Memory B cell (primary cell): ENCODE measurements around the gene FNIP2.

Source experiments
- ATAC-seq: fragments of 150-1000 bp; cut with Tn5 transposase; 2 replicates; pipeline ENCODE4 v1.10.0; 2021; ENCODE audit warnings: low read depth, mild to moderate bottlenecking, moderate library complexity
- DNase-seq, 2 donors: peaks; one replicate each; pipeline ENCODE4 v3.0.0; 2022; ENCODE audit warnings: low spot score in 2 of 2
- H3K27ac Mint-ChIP-seq: one replicate; pipeline ENCODE4 v1.8.0; 2022; ENCODE audit warnings: mild to moderate bottlenecking, moderate library complexity, mixed read lengths
- H3K27me3 Mint-ChIP-seq: one replicate; pipeline ENCODE4 v1.8.0; 2022; ENCODE audit warnings: mixed read lengths
- H3K36me3 Mint-ChIP-seq: one replicate; pipeline ENCODE4 v1.8.0; 2022; ENCODE audit warnings: mild to moderate bottlenecking, mixed read lengths
- H3K4me1 Mint-ChIP-seq: one replicate; pipeline ENCODE4 v1.8.0; 2022; ENCODE audit warnings: mixed read lengths
- H3K4me3 Mint-ChIP-seq: one replicate; pipeline ENCODE4 v1.8.0; 2022; ENCODE audit warnings: mild to moderate bottlenecking, moderate library complexity, mixed read lengths
- H3K9me3 Mint-ChIP-seq: one replicate; pipeline ENCODE4 v1.8.0; 2022; ENCODE audit warnings: mixed read lengths

The FNIP2 gene

DNA sequence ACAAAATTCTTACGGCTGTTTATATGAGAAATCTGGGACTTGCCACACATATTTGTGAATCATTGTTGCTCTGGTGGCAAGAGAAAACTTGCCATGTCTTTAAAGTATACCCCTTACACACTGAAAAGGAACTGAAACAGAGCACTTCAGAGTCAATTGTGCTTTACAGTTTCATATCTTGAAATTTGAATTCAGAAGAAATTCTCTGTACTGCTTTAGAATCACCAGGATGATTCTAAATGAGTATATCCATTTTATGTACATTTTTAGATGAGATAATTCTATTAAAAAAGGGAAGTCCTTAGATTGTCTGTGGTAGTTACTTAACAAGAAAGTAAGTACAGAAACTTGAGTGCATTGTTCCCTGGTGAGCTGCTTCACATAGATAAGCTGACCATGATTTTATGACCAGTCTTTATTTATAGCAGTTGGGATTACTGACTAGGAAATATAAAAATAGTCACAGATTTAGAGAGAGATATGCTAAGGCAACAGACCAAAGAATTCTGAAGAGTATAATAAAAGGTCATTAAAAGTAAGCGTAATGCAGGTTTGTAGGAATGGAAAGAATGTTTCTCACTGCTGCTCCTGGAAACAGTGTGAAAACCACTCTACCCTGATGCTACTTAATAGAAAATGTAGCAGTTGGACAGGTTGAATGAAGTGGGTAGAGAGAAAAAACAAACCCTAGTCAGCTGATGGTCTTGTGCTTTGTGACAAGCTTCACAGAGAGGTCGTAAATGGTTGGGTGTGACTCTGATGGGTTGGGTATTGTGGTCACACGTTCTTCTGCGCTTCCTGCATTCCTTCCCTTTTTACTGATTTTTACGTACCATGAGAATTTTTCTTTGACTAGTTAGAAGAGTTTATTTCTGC lies 41.0 kb downstream of the FNIP2 start:
- Mint-ChIP-seq H3K36me3 (no peaks in the 10 kb centered on the region), H3K9me3 (no peaks in the 10 kb centered on the region), H3K4me3 (no peak overlapping the region), H3K27me3 (peaks cover 43% of the 10 kb centered on the region), H3K27ac (no peak overlapping the region), H3K4me1 (peaks cover 15% of the 10 kb centered on the region)
- DNase-seq: no peak
- peak; percentile 74 for ATAC-seq

GRCh38 chr4:158810487-158811215 lies 41.8 kb downstream of the FNIP2 start:
- Mint-ChIP-seq H3K27me3 (peaks cover 43% of the 10 kb centered on the region), H3K27ac (no peak overlapping the region), H3K4me1 (peaks cover 15% of the 10 kb centered on the region), H3K36me3 (no peaks in the 10 kb centered on the region), H3K4me3 (no peak overlapping the region), H3K9me3 (no peaks in the 10 kb centered on the region)
- ATAC-seq: no peak
- DNase-seq: no peak

GRCh38 chr4:158811216-158811540 lies 42.4 kb downstream of the FNIP2 start:
- no peak overlapping the region for H3K27ac Mint-ChIP-seq

GRCh38 chr4:158811704-158812103 lies 42.9 kb downstream of the FNIP2 start:
- no peak overlapping the region for H3K4me3 Mint-ChIP-seq
- H3K27ac Mint-ChIP-seq: no peak overlapping the region
- H3K27me3 Mint-ChIP-seq: peaks cover 34% of the 10 kb centered on the region
- peak; percentile 62 for ATAC-seq
- no peaks in the 10 kb centered on the region for H3K36me3 Mint-ChIP-seq
- peaks cover 15% of the 10 kb centered on the region for H3K4me1 Mint-ChIP-seq
- H3K9me3 Mint-ChIP-seq: no peaks in the 10 kb centered on the region
- no peak for DNase-seq

More at GRCh38 chr4:158811216-158811540, 42.4 kb downstream of the FNIP2 start:
- no peak overlapping the region for H3K4me3 Mint-ChIP-seq
- ATAC-seq: no peak
- H3K27me3 Mint-ChIP-seq: peaks cover 37% of the 10 kb centered on the region
- no peaks in the 10 kb centered on the region for H3K36me3 Mint-ChIP-seq
- DNase-seq: no peak
- H3K9me3 Mint-ChIP-seq: no peaks in the 10 kb centered on the region
- H3K4me1 Mint-ChIP-seq: peaks cover 15% of the 10 kb centered on the region

DNA sequence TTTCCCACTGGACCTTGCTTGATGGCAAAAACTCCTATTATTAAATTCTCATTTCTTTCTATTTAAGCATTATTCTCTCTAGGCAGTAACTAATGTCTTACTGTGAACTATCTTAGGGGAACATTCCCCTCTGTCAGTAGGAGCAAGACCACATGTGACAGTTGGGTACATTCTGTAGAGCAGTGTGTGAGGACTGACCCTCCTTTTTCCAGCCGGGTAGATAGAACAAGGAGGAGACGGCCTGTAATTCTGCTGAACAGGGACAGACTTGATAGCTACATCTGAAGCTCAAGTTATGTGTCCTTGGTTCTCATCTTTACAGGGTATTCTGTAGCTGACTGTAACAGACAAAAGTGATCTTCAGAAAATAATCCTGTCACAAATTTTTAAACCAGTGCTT lies 43.3 kb downstream of the FNIP2 start:
- H3K27ac Mint-ChIP-seq: no peak overlapping the region
- H3K4me3 Mint-ChIP-seq: no peak overlapping the region
- H3K36me3 Mint-ChIP-seq: no peaks in the 10 kb centered on the region
- ATAC-seq (no peak), DNase-seq (no peak)
- no peaks in the 10 kb centered on the region for H3K9me3 Mint-ChIP-seq
- H3K27me3 Mint-ChIP-seq: peaks cover 34% of the 10 kb centered on the region
- peaks cover 15% of the 10 kb centered on the region for H3K4me1 Mint-ChIP-seq

DNA sequence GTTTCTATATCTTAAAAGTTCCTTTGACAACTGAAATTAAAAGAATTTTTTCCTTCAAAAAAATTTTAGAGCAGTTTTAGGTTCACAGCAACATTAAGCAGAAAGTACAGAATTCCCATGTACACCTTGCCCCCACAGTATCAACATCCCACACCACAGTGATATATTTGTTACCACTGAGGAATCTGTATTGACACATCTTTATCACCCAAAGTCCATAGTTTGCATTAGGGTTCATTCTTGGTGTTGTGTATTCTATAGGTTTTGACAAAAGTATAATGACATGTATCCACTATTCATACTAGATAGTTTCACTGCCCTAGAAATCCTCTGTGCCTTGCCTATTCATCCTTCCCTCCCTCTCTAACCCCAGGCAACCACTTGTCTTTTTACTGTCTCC lies 43.7 kb downstream of the FNIP2 start:
- no peak for ATAC-seq
- peaks cover 33% of the 10 kb centered on the region for H3K27me3 Mint-ChIP-seq
- H3K4me3 Mint-ChIP-seq: no peak overlapping the region
- no peaks in the 10 kb centered on the region for H3K36me3 Mint-ChIP-seq
- no peak for DNase-seq
- no peak overlapping the region for H3K27ac Mint-ChIP-seq
- peaks cover 15% of the 10 kb centered on the region for H3K4me1 Mint-ChIP-seq
- H3K9me3 Mint-ChIP-seq: no peaks in the 10 kb centered on the region

DNA sequence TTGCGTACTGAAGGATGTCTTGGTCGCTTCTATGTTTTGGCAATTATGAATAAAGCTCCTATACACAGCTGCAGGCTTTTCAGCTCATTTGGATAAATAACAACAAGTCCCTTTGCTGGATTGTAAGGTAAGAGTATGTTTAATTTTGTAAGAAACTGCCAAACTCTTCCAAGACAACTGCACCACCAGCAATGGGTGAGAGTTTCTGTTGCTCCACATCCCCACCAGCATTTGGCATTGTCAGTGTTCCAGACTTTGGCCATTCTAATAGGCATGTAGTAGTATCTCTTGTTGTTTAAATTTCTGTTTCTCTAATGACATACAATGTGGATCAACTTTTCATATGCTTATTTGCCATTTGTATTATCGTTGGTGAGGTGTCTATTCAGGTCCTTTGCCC lies 44.3 kb downstream of the FNIP2 start:
- H3K9me3 Mint-ChIP-seq: no peaks in the 10 kb centered on the region
- peaks cover 34% of the 10 kb centered on the region for H3K27me3 Mint-ChIP-seq
- no peak overlapping the region for H3K4me3 Mint-ChIP-seq
- ATAC-seq (no peak), DNase-seq (no peak)
- peaks cover 15% of the 10 kb centered on the region for H3K4me1 Mint-ChIP-seq
- no peak overlapping the region for H3K27ac Mint-ChIP-seq
- no peaks in the 10 kb centered on the region for H3K36me3 Mint-ChIP-seq

DNA sequence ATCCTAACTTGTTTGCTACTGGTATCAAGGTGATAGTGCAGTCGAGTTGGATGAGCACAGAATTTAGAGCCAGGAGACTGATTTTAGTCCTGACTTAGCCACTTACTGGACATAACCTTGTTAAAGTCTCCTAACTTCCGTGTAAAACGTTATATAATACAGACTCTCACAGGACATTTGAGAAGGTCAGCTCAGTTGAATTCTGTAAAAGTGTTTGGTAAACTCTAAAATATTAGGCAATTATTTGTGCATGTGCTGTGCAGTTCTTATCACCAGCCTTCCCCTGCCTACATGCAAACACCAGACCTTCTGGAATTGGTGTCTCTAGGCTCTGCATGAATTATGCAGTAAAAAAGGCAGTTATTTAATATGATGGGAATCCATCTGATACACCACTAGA lies 45.4 kb downstream of the FNIP2 start:
- H3K27ac Mint-ChIP-seq: no peak overlapping the region
- H3K4me3 Mint-ChIP-seq: no peak overlapping the region
- ATAC-seq: no peak
- no peaks in the 10 kb centered on the region for H3K9me3 Mint-ChIP-seq
- no peak for DNase-seq
- peaks cover 29% of the 10 kb centered on the region for H3K27me3 Mint-ChIP-seq
- peaks cover 15% of the 10 kb centered on the region for H3K4me1 Mint-ChIP-seq
- no peaks in the 10 kb centered on the region for H3K36me3 Mint-ChIP-seq

GRCh38 chr4:158814636-158815330 lies 46.0 kb downstream of the FNIP2 start:
- H3K36me3 Mint-ChIP-seq: no peaks in the 10 kb centered on the region
- H3K9me3 Mint-ChIP-seq: no peaks in the 10 kb centered on the region
- H3K4me1 Mint-ChIP-seq: peaks cover 11% of the 10 kb centered on the region
- no peak for DNase-seq
- ATAC-seq: no peak
- peaks cover 29% of the 10 kb centered on the region for H3K27me3 Mint-ChIP-seq
- H3K4me3 Mint-ChIP-seq: no peak overlapping the region
- H3K27ac Mint-ChIP-seq: no peak overlapping the region

DNA sequence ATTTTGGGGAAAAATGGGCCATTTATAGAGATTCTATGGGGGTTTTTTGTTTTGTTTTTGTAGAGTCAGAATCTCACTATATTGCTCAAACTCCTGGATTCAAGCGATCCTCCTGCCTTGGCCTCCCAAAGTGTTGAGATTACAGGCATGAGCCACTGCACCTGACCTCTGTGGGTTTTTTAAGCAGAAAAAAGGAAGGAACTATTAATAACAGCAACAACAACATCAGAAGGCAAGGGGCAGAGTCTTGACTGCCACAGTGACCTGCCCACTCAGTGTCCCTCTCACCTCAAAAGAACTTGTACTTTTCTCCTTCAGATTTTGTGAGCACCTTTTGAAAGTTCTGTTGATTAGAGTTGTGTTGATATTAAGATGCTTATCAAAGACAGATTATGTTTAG lies 48.1 kb downstream of the FNIP2 start:
- Mint-ChIP-seq H3K4me1 (no peaks in the 10 kb centered on the region), H3K4me3 (no peak overlapping the region), H3K36me3 (no peaks in the 10 kb centered on the region), H3K27me3 (peaks cover 26% of the 10 kb centered on the region), H3K9me3 (no peaks in the 10 kb centered on the region), H3K27ac (no peak overlapping the region)
- DNase-seq (no peak), ATAC-seq (no peak)

DNA sequence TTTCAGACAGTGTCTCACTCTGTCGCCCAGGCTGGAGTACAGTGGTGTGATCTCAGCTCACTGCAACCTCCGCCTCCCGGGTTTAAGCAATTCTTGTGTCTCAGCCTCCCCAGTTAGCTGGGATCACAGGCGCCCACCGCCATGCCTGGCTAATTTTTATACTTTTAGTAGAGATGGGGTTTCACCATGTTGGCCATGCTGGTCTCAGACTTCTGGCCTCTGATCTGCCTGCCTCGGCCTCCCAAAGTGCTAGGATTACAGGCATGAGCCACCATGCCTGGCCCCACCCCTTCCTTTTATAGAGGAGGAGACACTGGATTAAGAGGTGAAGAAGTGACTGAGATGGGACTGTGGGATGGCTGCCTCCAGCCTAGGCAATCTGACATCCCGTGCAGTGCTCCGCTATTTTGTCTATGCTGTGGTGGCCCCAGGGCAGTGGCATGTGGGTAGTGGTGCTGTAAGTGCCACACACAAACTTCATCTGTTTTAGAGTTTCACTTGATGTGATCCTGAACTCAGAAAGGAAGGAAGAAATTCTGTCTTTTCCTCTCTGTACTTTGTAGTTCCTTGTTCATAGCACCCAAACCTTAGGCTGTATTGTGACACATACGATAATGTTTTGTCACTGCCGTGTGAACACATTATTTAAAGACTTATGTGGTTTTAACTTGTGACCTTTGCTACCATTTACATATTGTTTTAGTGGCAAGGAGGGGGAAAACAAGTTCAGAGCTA lies 48.9 kb downstream of the FNIP2 start:
- Mint-ChIP-seq H3K36me3 (no peaks in the 10 kb centered on the region), H3K9me3 (no peaks in the 10 kb centered on the region), H3K4me1 (no peaks in the 10 kb centered on the region), H3K27ac (no peak overlapping the region), H3K27me3 (peaks cover 28% of the 10 kb centered on the region), H3K4me3 (no peak overlapping the region)
- DNase-seq (no peak), ATAC-seq (no peak)

DNA sequence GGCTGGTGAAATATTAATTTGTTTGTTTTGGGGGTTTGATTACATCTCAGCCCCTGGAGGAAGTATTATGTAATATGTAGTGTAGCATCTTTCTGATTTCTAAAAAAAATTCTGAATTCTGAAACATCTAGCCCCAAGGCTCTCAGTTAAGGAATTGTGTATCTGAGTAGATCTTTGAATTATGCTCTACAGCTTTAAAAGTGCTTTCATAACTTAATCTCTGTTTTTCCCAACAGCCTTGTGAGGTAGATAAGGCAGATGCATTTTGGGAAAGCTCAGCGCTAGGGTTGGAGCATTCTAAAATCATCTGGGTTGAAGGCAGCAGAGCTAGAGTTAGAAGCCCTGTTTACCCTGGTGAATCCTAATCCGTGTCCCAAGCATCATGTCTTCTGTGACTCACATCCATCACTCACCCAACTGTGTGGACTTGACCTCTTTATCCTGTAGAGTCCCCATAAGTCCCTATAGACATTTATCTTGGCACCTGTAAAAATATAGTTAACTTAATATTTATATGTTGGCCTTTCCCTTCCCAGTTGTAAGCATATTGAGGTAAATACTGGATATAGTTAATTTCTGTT lies 49.8 kb downstream of the FNIP2 start:
- H3K4me3 Mint-ChIP-seq: no peak overlapping the region
- H3K4me1 Mint-ChIP-seq: no peaks in the 10 kb centered on the region
- no peaks in the 10 kb centered on the region for H3K9me3 Mint-ChIP-seq
- H3K27me3 Mint-ChIP-seq: peaks cover 22% of the 10 kb centered on the region
- DNase-seq (no peak), ATAC-seq (no peak)
- no peak overlapping the region for H3K27ac Mint-ChIP-seq
- no peaks in the 10 kb centered on the region for H3K36me3 Mint-ChIP-seq

DNA sequence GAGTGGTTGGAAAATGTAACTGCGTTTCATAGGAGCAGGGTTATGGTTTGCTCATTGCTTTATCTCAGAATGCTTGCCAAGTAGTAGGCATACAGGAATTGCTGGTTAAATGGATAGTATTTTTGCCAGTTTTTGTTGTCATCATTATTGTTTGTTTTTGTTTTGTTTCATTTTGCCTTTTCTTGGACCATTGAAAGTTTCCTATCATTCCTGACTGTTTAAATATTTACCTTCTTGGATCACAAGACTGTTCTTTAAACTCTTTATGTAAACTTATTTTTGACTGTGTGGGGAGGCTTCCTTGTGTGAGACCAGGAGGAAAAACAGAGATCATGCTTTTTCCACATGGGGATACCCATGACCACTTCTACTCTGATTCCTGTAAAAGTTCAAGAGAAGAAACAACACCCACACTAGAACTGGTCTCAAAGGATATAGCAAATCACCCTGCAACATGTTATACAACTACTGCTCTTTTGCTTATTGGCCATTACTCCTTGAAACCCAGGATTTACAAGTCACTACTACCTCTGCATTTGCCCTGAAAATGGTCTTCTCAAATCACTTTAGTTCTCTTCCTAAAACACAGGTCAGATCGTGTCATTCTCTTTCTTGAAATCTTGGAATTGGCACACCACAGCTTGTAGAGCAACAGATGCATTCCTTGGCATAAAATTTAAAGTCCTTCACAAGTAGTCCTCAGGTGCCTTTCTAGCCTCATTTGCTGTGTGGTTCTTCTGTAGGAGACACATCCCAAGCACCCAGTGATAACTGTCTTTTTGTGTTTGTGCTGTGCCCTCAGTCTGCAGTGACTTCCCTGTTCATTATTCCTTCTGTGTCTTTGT lies 51.3 kb downstream of the FNIP2 start:
- Mint-ChIP-seq H3K27ac (no peak overlapping the region), H3K4me1 (no peaks in the 10 kb centered on the region)

More for the DNA sequence above, 51.3 kb downstream of the FNIP2 start:
- no peaks in the 10 kb centered on the region for H3K9me3 Mint-ChIP-seq
- peaks cover 23% of the 10 kb centered on the region for H3K27me3 Mint-ChIP-seq
- DNase-seq: no peak
- no peak overlapping the region for H3K4me3 Mint-ChIP-seq
- no peaks in the 10 kb centered on the region for H3K36me3 Mint-ChIP-seq
- no peak for ATAC-seq
